HEK293 (cell line): ENCODE results near the gene ADGRB3.
A peak's percentile ranks its signal among the peaks of the same experiment; 100 is the strongest.

Experiments used
- CTCF ChIA-PET: fragments of 350-600 bp; formaldehyde crosslinking; extraction: SDS; loops from one replicate; lab custom pipeline; 2021; ENCODE audit warnings: antibody characterized with exemption; lab: Yijun Ruan, JAX
- POLR2A ChIA-PET: fragments of 300-600 bp; formaldehyde crosslinking; extraction: SDS; loops from one replicate; lab custom pipeline; 2020; ENCODE audit warnings: antibody characterized with exemption, inconsistent platforms; lab: Yijun Ruan, JAX
- H3K27ac ChIP-seq: fragments of 200-500 bp; sonication (Bioruptor generic); 2 replicates; pipeline ENCODE4 v1.5.1; 2014; ENCODE audit warnings: low read depth, low read length, control low read depth, inconsistent platforms; ENCODE audit errors: extremely low read depth
- H3K36me3 ChIP-seq, 2 experiments: fragments of 200-500 bp in 1 of 2; sonication (Bioruptor generic) in 1 of 2; 1 replicate in 1 of 2; 2 replicates in 1 of 2; pipeline ENCODE4 v1.5.1; 2014 to 2017; ENCODE audit warnings: inconsistent platforms in 2 of 2, low read length in 2 of 2; ENCODE audit not compliant: control insufficient read depth in 2 of 2, insufficient read depth in 1 of 2
- H3K4me1 ChIP-seq: fragments of 200-500 bp; sonication (Bioruptor generic); 2 replicates; pipeline ENCODE4 v1.5.1; 2014; ENCODE audit warnings: mild to moderate bottlenecking, low read length, inconsistent platforms; ENCODE audit not compliant: control insufficient read depth, insufficient read depth
- H3K4me3 ChIP-seq: 2 replicates; pipeline ENCODE4 v1.5.1; 2011; ENCODE audit warnings: low read depth, mild to moderate bottlenecking, control low read depth, low read length, moderate library complexity
- H3K9me3 ChIP-seq: fragments of 200-500 bp; sonication (Bioruptor generic); 2 replicates; pipeline ENCODE4 v1.5.1; 2014; ENCODE audit warnings: low read depth, low read length, inconsistent platforms; ENCODE audit not compliant: control insufficient read depth, insufficient read depth
- GLIS1 ChIP-seq: fragments of 450-650 bp; formaldehyde crosslinking; IDR thresholded peaks from 2 replicates; pipeline ENCODE4 v1.5.1; 2016; ENCODE audit warnings: missing biosample characterization, missing genetic modification characterization
- PATZ1 ChIP-seq: fragments of 450-650 bp; formaldehyde crosslinking; IDR thresholded peaks from 2 replicates; pipeline ENCODE4 v1.5.1; 2016; ENCODE audit warnings: missing biosample characterization, missing genetic modification characterization
- PBX3 ChIP-seq: sonication (generic); formaldehyde crosslinking; IDR thresholded peaks from 2 replicates; pipeline ENCODE4 v1.8.1; 2022; ENCODE audit warnings: mild to moderate bottlenecking, moderate library complexity, missing genetic modification reagents
- RBAK ChIP-seq: fragments of 450-650 bp; formaldehyde crosslinking; IDR thresholded peaks from 2 replicates; pipeline ENCODE4 v1.5.1; 2016; ENCODE audit warnings: missing biosample characterization, missing genetic modification characterization
- SP7 ChIP-seq: fragments of 450-650 bp; formaldehyde crosslinking; IDR thresholded peaks from 2 replicates; pipeline ENCODE4 v1.5.1; 2016; ENCODE audit warnings: missing biosample characterization, missing genetic modification characterization
- TSHZ1 ChIP-seq: fragments of 450-650 bp; formaldehyde crosslinking; IDR thresholded peaks from 2 replicates; pipeline ENCODE4 v1.5.1; 2016; ENCODE audit warnings: missing biosample characterization, missing genetic modification characterization, borderline replicate concordance
- ZBTB21 ChIP-seq: fragments of 450-650 bp; formaldehyde crosslinking; IDR thresholded peaks from 2 replicates; pipeline ENCODE4 v1.5.1; 2017; ENCODE audit warnings: missing biosample characterization, missing genetic modification characterization
- ZNF155 ChIP-seq: fragments of 450-650 bp; formaldehyde crosslinking; IDR thresholded peaks from 2 replicates; pipeline ENCODE4 v1.5.1; 2016; ENCODE audit warnings: missing biosample characterization, missing genetic modification characterization
- ZNF184 ChIP-seq: fragments of 450-650 bp; IDR thresholded peaks from 2 replicates; pipeline ENCODE4 v1.5.1; 2018; ENCODE audit warnings: missing biosample characterization, mild to moderate bottlenecking, missing genetic modification characterization
- ZNF221 ChIP-seq: fragments of 450-650 bp; formaldehyde crosslinking; IDR thresholded peaks from 2 replicates; pipeline ENCODE4 v1.5.1; 2017; ENCODE audit warnings: missing biosample characterization, missing genetic modification characterization, borderline replicate concordance
- ZNF311 ChIP-seq: fragments of 450-650 bp; formaldehyde crosslinking; IDR thresholded peaks from 2 replicates; pipeline ENCODE4 v1.5.1; 2017; ENCODE audit warnings: missing biosample characterization, missing genetic modification characterization, borderline replicate concordance
- ZNF398 ChIP-seq: fragments of 450-650 bp; formaldehyde crosslinking; IDR thresholded peaks from 2 replicates; pipeline ENCODE4 v1.5.1; 2017; ENCODE audit warnings: missing biosample characterization, missing genetic modification characterization
- ZNF692 ChIP-seq: fragments of 450-650 bp; formaldehyde crosslinking; IDR thresholded peaks from 2 replicates; pipeline ENCODE4 v1.5.1; 2016; ENCODE audit warnings: missing biosample characterization, missing genetic modification characterization
- ZNF704 ChIP-seq: fragments of 450-650 bp; formaldehyde crosslinking; IDR thresholded peaks from 2 replicates; pipeline ENCODE4 v1.5.1; 2016; ENCODE audit warnings: missing biosample characterization, missing genetic modification characterization
- ZNF843 ChIP-seq: fragments of 450-650 bp; formaldehyde crosslinking; IDR thresholded peaks from 2 replicates; pipeline ENCODE4 v1.5.1; 2016; ENCODE audit warnings: missing biosample characterization, missing genetic modification characterization

Gene ADGRB3

GRCh38 chr6:68633281-68633971 is 1.7 kb upstream of the ADGRB3 start:
- Histone ChIP-seq H3K4me1 (no peaks in the 10 kb centered on the region), H3K4me3 (peak overlapping the region; percentile 87; the same call in 1 of the 2 replicates), H3K36me3 (no peaks in the 10 kb centered on the region), H3K9me3 (no peaks in the 10 kb centered on the region), H3K27ac (no peak overlapping the region)
- POLR2A ChIA-PET: no interaction called here
- CTCF ChIA-PET: interaction anchor here (0.6 to 2.1 kb wide), 2 partner anchors 11 to 14 kb away, joined by 4 to 5 read pairs; no protein-coding TSS in a partner anchor
- TF ChIP-seq ZNF692 (tag by site-specific recombination): no peak
- no peak for TF ChIP-seq ZNF398 (tag by site-specific recombination)
- no peak for TF ChIP-seq ZNF155 (tag by site-specific recombination)
- TF ChIP-seq ZNF704 (tag by site-specific recombination): no peak
- TF ChIP-seq RBAK: no peak
- TF ChIP-seq ZNF221: no peak
- TF ChIP-seq PATZ1 (tag by site-specific recombination): no peak
- TF ChIP-seq SP7 (tag by site-specific recombination): no peak
- TF ChIP-seq ZBTB21 (tag by site-specific recombination): no peak
- no peak for TF ChIP-seq PBX3 (CRISPR knock-in tag)
- no peak for TF ChIP-seq ZNF843 (tag by site-specific recombination)
- no peak for TF ChIP-seq ZNF311 (tag by site-specific recombination)
- no peak for TF ChIP-seq GLIS1 (tag by site-specific recombination)
- no peak for TF ChIP-seq TSHZ1 (tag by site-specific recombination)
- TF ChIP-seq ZNF184 (tag by site-specific recombination): no peak
